ENCODE data around the gene ADGB.
"Not testable (repeated sequence)": the region's sequence is repeated elsewhere in the genome, so short reads cannot be mapped to it uniquely, and the experiment has no call there.

Gene ADGB

DNA sequence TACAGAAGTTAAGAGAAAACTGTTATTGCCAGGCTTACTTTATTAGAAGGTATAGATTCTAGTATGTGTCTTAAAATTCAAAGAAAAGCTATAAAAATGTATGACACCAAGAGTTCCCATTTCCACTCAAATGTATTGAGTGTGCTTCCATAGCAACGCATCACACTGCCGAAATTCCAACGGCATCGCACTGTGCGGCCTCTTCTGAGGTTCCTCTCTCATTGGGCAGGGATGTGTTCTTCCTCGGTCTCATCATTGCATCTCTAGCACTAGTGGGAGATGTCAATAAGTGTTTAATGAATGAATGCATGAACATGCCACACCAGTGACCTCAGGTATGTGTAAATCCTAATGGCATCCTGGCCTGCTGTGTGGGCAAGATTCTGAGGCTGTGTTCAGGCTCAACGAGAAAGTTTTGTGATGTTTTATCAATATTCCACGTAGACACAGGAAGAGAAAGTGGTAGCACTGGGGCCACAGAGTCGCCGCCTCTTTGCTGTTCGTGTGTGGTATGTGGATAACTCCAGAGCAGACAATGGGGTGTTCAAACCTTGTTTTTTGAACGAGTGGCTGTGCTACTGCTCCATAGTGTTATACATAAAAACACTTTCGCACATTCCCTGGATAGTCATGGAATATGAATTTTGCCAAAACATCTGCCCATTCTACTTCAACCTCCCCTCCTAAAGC is 171.6 kb downstream of the ADGB start:
- DNase-seq, result no peak

DNA sequence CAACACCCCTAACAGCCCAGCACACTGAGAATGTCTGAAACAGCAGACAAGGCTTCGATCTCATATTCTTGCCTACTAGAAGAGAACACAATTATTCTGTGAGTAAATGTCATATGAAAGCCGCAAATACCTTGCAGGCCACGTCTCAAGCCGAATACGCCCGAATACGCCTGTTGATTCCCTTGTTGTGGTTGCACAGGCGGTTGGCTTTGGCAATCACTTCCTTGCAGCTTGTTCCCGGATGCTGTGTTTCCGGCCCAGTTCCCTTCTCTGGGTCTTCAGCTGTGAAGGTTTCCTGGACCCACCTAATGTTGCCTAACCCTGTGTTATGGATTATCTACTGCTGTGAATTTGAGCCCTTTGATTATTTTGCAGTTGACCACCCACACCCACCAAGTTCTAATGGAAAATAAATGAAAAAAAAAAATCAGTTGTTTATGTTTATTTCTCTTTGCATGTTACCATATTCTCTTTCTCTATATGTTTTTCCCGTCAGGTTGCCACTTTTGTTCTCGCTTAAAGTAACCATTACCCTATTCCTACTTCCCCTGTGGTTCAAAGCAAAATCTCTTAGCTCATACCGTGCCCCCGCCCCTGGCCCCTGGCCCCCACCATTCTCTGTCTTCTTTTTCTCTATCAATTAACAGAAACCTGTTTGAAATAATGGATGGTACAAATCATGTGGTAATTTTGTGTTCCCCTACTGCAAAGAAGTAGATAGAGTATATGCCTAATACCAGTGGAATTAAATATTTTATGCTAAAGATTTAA is 172.4 kb downstream of the ADGB start:
- no peak for DNase-seq

DNA sequence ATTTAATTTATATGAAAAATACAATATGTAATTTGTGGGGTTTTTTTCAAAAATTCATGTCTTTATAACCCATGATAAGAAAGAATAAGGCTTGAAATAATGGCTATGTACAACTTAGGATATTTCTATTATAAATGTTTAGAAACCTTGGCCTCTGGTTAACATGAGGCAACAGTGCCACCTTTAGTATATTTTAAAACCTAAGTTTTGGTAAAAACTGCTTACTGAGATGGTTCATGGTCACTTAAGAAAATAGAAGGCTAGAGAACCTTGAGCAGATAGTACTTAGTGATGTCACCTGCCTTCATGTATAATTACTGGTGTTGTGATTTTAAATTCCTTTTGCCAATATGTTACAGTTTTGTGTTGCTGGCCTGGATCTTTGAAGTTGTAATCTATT is 176.4 kb downstream of the ADGB start:
- no peak for DNase-seq

DNA sequence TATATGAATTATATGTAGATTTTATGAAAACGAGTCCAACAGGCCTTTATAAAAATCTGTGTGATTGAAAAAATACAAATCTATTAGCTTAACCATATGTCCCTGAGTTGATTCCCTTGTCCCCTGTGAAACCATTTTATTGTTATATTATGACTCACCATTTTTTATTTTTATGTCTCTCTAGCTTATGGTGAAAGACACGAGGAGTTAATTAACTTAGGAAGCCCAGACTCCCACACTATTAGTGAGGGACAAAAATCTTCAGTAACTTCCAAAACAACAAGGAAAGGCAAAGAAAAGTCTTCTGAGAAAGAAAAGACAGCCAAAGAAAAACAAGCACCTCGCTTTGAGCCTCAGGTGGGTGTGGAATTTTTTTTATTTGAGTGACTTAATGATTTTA is 183.1 kb downstream of the ADGB start:
- no peak for DNase-seq

DNA sequence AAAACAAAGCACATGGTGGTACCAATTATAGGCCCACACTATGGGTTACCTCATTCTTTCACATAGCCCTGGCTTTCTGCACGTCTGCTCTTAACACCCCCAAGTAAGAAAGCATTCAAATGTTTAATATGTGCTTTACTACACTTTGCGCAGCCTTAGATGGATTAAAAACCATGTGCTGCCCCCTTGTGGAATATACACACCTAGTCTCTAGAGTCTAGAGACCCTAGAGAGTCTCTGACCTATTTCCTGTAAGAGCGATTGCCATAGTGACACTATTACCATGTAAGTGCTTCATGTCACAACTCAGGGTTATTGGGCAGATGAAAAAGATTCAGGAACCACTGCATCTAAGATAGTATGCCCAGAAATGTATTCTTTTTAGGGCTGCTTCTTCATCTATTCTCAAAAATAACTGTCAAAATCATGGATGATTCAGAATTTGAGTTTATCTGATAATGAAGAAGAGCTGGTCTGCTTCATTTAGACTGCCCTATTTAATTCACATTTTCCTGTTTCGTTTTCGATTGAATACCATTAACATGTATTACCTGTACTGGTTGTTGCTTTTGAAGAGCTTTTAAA is 186.3 kb downstream of the ADGB start:
- no peak for DNase-seq

DNA sequence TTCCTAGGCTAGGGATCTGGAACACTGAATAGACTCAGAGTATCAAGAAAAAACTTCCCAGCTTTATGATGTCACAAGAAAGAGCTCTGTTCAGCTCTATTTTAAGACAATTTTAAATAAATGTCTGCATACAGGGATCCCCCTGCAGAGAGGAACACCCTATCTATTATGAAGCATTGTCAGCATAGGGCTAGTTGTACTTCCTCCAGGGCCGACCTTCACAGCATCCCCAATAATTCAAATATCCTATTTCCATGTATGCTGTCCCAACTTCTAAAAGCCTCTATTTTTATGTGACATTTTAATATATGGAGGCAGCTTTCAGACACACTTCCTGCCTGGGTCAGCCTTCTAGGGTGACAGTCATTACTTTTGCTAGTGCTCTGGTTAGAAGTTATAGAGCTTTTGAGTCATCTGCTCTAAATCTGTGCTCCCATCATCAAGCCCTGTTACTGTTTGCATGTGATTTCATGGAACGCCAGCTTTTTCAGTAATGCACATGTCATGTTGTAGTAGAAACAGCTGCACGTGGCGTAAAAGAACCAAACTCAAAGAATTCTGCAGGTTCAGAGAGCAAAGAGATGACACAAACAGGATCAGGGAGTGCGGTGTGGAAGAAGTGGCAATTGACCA is 189.2 kb downstream of the ADGB start:
- no peak for DNase-seq

DNA sequence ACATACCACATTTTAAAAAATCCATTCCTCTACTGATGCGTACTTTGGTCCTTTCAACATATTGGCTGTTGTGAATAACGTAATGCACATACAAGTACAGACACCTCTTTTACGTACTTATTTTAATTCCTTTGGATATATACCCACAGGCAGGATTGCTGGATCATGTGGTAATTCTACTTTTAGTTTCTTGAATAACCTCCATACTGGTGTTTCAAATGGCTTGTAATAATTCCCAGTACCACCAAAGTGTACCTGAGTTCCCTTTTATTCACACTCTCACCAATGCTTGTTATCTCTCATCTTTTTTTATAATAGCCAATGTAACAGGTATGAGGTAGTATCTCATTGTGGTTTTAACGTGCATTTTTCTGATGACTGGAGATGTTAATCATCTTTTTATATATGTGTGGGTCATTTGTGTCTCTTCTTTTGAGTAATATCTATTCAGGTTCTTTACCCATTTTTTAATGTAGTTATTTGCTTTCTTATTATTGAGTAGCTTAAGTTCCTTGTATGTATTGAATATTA is 191.9 kb downstream of the ADGB start:
- DNase-seq, result no peak

DNA sequence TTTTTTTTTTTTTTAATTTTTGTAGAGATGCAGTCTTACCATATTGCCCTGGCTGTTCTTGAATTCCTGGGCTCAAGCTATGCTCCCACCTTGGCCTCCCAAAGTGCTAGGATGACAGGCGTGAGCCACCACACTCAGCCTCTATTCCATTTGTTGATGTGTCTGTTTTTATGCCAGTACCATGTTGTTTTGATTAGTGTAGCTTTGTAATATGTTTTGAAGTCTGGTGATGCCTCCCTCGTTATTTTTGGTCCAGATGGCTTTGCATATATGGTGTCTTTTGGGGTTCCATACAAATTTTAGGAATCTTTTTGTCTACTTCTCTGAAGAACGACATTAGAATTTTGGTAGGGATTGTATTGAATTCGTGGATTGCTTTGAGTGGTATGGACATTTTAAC is 193.2 kb downstream of the ADGB start:
- DNase-seq, result no peak

DNA sequence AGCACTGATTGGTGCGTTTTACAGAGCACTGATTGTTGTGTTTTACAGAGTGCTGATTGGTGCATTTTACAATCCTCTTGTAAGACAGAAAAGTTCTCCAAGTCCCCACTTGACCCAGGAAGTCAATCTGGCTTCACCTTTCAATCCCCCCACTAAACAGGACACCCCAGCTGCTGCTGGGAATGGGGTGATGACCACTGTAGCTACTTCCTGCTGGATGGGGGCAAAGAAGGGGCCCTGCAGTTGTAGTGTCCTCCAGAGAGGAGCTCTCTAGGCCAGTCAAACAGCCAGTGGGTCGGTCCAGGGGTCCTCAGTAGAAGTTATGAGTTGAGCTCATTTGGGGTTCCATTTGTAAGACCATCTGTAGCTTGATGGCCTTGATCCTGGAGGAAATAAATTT is 194.4 kb downstream of the ADGB start:
- not testable (repeated sequence) for DNase-seq

DNA sequence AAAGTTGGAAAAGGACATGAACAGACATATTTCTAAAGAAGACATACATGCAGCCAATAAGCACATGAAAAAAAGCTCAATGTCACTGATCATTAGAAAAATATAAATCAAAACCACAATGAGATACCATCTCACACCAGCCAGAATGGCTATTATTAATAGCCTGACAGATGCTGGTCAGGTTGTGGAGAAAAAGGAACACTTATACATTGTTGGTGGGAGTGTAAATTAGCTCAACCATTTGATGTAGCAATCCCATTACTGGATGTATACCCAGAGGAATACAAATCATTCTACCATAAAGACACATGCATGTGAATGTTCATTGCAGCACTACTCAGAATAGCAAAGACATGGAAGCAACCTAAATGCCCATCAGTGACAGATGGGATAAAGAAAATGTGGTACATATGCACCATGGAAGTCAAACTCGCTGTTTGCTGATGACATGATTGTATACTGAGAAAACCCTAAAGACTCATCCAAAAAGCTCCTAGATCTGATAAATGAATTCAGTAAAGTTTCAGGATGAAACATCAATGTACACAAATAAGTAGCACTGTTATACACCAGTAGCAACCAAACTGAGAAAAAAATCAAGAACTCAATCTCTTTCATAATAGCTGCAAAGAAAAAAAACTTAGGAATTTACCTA is 196.8 kb downstream of the ADGB start:
- DNase-seq, result no peak

DNA sequence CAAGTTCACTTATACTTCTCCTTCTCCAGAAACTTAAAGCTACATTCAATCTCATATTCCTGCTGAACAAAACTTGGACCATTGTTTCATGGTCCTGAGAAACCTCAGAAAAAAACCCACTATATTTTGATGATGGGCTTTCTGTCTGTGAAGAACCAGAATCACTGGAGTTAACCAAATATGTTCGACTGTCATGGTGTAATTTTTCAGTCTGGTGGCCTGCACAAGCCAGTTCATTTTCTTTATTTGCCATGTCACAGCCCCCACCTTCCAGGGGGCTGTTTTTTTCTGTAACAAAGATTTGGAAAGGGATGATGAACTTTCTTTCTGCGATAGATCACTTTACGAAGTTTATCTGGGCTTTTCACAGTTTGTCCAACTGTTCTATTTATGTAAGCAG is 204.4 kb downstream of the ADGB start:
- DNase-seq, result not testable (repeated sequence)

DNA sequence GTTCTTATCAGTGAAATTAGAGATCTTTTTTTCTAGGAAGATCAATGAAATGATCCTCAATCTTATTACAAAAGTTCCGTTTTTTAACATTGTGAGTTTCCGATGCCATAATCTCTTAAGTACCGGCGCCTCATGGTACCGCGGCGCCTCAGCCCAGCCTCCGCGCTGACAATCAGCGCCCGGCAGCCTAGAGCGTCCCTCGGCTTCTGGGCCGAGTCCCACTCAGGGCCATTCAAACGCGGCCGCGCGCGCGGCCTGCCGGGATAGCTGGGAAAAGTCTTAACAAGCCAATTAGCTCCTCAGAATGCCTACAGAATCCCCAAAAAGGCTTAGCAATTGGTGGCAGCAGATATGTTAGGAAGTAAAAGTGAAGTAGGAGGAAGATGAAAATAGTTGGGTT is 204.8 kb downstream of the ADGB start:
- DNase-seq, result no peak

DNA sequence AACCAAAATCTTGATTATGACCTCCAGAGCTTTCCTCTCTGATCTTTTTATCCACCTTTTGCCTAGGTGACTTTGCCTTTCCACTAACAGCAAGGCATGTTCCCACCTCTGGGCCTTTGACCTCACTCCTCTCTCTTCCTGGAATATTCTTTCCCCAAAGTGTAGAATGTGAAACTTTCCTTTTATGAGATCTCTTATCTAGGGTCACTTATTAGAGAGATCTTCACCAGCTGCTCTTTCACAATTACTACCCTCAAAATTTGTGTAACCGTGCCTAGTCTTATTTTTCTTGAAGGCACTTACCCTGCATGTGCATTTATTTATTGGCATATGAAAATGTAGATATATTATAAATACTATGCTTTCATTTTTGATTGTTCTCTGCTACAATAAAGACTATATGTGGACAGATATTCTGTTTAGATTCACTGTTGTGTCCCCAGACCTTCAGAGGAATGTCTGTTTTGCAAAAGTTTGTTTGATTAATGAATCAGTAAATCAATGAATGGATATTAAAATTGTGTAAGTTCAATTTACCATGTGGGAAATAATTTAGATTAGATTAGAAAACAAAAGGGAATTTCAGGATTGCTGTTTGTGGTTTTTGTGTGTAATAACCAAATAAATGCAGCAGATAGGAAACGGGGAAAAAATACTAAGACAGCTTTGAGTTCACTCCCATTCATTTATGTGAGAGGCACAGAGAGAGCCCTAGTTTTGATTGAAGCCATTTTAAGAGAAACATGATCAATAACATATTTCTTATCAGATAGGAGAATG is 207.0 kb downstream of the ADGB start:
- DNase-seq, result no peak

DNA sequence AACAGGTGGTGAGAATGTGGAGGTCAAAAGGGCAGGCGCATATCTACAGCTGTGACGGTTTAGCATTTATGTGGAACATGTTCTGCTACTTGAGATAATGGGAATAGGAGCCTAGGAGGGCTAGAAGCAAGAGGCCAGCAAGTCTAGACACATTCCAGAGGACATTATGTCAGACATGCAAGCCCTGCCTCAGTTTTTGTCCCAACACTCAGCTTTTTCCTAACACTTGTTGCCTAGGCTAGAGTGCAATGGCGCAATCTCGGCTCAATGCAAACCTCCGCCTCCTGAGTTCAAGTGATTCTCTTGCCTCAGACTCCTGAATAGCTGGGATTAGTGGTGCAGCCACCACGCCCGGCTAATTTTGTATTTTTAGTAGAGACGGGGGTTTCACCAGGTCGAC is 210.2 kb downstream of the ADGB start:
- not testable (repeated sequence) for DNase-seq

DNA sequence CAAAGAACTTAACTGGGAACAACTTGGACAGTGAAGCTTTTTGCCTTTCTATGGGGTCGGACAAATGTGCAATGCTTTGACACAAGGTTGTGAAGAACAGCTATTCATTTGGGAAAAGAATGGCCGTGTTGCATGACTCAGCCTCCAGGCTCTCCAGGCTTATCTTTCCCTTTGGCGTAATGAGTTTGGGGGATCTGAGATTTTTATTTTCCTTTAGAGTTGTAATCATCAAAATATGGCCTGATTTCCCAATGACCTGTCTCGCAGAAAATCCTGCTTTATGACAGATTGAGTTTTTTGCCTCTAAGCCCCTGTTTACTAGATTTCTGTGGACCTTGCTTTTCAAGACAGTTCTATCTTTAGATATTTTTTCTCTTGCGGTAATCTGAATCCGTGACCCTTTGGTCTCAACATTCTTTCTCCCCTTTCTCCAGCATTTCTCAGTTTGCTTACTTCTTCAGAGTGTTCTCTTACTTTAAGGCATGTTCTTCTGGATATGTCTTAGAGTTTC is 214.1 kb downstream of the ADGB start:
- not testable (repeated sequence) for DNase-seq

DNA sequence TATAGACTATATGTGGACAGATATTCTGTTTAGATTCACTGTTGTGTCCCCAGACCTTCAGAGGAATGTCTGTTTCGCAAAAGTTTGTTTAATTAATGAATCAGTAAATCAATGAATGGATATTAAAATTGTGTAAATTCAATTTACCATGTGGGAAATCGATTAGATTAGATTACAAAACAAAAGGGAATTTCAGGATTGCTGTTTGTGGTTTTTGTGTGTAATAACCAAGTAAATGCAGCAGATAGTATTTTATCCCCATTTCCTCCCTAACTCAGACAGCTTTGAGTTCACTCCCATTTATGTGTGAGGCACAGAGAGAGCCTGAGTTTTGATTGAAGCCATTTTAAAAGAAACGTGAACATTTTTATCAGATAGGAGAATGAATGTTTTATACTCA is 214.8 kb downstream of the ADGB start:
- DNase-seq, result no peak

DNA sequence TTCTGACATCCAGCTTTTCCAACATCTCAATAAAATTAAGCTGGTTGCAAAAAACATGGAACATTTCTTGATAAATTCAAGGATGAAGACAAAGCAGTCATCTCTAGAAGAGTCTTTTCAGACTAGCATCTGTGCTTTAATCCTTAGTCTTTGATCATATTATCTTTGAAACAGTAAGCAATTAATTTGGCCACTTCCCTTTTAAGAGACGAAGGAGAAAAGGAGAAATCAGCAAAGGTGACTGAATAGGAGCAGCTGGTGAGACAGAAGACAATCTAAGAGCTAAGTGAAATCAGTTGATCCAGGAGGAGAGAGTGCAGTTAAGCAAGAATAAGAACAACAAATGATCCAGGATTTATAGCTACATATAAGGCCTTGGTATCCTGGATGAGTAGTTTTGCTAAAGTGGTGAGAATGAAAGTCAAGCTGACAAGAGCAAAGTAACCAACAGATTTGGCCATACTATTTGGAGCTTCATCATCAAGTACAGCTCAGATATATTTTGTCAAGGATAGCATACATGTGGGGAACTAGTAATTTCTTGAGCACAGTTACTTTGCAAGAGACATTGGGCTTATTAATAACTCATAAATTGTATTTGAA is 215.5 kb downstream of the ADGB start:
- no peak for DNase-seq

DNA sequence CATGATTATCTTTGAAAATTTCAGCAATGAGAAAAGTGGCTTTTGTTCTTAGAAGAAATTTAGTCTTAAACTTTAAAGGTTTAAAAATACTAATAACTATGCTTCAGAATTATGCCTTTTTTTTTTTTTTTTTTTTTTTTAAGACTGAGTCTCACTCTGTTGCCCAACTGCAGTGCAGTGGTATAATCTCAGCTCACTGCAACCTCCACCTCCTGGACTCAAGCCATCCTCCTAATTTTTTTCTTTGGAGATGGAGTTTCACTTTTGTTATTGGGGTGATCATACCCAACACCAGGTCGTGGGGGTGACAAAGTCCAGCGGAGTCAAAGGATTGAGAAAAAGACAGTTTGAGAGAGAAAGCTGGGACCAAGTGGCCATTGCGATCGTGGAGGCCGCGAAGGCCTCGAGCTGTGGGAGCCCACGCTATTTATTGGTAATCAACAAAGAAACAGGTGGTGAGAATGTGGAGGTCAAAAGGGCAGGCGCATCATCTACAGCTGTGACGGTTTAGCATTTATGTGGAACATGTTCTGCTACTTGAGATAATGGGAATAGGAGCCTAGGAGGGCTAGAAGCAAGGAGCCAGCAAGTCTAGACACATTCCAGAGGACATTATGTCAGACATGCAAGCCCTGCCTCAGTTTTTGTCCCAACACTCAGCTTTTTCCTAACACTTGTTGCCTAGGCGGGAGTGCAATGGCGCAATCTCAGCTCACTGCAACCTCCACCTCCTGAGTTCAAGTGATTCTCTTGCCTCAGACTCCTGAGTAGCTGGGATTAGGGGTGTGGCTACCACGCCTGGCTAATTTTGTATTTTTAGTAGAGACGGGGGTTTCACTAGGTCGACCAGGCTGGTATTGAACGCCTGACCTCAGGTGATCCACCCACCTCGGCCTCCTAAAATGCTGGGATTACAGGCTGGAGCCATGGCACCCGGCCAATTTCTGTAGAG is 217.0 kb downstream of the ADGB start:
- DNase-seq, result not testable (repeated sequence)

DNA sequence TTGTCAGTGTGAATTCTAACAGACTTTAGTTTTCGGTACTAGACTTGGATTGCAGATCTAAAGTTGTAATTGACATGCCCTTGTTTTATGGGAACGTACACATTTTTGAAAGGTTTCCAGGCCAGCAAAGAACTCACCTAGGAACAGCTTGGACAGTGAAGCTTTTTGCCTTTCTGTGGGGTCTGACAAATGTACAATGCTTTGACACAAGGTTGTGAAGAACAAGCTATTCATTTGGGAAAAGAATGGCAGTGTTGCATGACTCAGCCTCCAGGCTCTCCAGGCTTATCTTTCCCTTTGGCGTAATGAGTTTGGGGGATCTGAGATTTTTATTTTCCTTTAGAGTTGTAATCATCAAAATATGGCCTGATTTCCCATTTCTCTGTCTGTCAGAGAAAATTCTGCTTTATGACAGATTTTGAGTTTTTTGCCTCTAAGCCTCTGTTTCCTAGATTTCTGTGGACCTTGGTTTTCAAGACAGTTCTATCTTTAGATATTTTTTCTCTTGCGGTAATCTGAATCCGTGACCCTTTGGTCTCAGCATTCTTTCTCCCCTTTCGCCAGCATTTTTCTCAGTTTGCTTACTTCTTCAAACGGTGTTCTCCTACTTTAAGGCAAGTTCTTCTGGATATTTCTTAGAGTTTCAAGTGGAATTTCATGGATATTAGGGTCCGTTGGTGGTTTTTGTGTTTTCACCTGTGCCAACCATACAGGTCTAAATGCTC is 221.0 kb downstream of the ADGB start:
- DNase-seq, result no peak

Measured in DMS79 treated with DMSO at 0.1 percent for 48 hours (cell line).